Testis (tissue), 2 donors: ENCODE measurements around the gene PCSK6.

Experiments
- POLR2A ChIP-seq: fragments of 450-650 bp; IDR thresholded peaks from one replicate; pipeline ENCODE4 v1.6.1; 2017; ENCODE audit warnings: antibody characterized with exemption, mild to moderate bottlenecking, moderate library complexity
- TF ChIP-seq, protein P1 (sequence below), 3 experiments: fragments of 450-650 bp in 2 of 3; fragments of 200-600 bp in 1 of 3; sonication (generic) in 1 of 3; IDR thresholded peaks; one replicate each; pipeline ENCODE4 v1.5.1; 2016 to 2019; ENCODE audit warnings: antibody characterized with exemption in 3 of 3, mild to moderate bottlenecking in 2 of 3, moderate library complexity in 1 of 3

DNA sequence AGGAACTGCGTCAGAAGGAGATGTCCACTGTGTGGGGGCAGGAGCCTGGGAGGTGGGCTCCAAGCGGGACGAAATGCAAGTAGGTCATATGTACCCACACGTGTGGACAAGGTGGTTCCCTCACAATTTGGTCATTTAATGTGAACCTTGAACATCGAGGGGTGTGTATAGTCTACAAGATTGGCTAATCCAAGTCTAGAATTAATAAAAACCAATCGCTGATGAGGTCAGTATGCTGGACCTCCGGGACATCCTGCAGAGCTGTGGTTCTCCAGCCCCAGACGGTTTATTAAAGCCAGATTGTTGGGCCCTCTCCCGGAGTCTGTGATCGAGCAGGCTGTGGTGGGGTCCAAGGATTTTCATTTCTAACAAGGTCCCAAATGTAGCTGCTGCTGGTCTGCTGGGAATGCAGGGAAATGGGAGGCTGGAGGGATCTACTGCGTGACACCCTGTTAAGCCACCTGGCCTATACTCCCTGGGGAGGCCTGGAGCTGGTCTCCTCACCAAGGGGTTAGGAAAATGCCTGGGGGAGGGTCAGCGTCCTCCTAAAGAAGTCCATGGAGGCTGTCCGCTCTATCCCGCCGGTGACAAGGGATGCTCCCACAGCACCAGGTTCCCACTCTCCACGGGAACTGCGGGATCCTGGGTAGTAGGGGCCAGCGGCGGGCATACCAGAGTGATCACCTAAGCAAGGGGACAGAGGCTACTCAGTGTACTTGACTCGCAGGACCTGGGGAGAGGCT is 25.1 kb downstream of the PCSK6 start:
- no peak for TF ChIP-seq POLR2A
- TF ChIP-seq, protein P1, sequence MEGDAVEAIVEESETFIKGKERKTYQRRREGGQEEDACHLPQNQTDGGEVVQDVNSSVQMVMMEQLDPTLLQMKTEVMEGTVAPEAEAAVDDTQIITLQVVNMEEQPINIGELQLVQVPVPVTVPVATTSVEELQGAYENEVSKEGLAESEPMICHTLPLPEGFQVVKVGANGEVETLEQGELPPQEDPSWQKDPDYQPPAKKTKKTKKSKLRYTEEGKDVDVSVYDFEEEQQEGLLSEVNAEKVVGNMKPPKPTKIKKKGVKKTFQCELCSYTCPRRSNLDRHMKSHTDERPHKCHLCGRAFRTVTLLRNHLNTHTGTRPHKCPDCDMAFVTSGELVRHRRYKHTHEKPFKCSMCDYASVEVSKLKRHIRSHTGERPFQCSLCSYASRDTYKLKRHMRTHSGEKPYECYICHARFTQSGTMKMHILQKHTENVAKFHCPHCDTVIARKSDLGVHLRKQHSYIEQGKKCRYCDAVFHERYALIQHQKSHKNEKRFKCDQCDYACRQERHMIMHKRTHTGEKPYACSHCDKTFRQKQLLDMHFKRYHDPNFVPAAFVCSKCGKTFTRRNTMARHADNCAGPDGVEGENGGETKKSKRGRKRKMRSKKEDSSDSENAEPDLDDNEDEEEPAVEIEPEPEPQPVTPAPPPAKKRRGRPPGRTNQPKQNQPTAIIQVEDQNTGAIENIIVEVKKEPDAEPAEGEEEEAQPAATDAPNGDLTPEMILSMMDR (IDR thresholded peaks at IDR 0.05) = no peak
